HL-60 (cell line): ENCODE results near the gene FBXL17.

Experiments used
- GABPA ChIP-seq: IDR thresholded peaks from 2 replicates; pipeline ENCODE4 v1.6.1; 2012; ENCODE audit warnings: low read depth
- POLR2AphosphoS5 ChIP-seq: IDR thresholded peaks from 2 replicates; pipeline ENCODE4 v1.6.1; 2012; ENCODE audit warnings: low read depth
- SPI1 ChIP-seq: IDR thresholded peaks from 2 replicates; pipeline ENCODE4 v1.6.1; 2012; ENCODE audit warnings: low read depth, mild to moderate bottlenecking, borderline replicate concordance
- TF ChIP-seq, protein P1 (sequence below): IDR thresholded peaks from one replicate; pipeline ENCODE4 v1.5.1; 2011; ENCODE audit warnings: low read length, control low read depth, inconsistent platforms; ENCODE audit not compliant: insufficient read depth
- TF ChIP-seq, protein P2 (sequence below): IDR thresholded peaks from 2 replicates; pipeline ENCODE4 v1.6.1; 2012; ENCODE audit warnings: low read depth; ENCODE audit not compliant: insufficient replicate concordance

DNA sequence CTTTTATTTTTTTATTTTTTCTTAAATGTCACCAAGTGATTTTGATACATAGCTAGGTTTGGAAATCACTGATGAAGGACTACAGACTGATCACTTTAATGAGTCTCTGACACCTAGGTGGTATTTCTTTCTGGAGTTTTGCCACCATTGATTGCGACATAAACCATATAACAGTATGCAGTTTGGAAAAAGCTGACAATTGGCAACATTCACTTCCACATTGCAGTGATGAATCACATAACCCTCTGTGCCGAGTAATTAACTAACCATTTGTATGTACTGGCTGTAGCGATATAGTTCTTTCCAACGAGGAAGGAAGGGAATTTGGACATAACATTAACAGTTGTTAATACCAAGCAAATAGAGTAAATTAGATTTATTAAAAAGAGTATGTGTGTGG, 488.3 kb downstream of the FBXL17 start:
- TF ChIP-seq, protein P1, sequence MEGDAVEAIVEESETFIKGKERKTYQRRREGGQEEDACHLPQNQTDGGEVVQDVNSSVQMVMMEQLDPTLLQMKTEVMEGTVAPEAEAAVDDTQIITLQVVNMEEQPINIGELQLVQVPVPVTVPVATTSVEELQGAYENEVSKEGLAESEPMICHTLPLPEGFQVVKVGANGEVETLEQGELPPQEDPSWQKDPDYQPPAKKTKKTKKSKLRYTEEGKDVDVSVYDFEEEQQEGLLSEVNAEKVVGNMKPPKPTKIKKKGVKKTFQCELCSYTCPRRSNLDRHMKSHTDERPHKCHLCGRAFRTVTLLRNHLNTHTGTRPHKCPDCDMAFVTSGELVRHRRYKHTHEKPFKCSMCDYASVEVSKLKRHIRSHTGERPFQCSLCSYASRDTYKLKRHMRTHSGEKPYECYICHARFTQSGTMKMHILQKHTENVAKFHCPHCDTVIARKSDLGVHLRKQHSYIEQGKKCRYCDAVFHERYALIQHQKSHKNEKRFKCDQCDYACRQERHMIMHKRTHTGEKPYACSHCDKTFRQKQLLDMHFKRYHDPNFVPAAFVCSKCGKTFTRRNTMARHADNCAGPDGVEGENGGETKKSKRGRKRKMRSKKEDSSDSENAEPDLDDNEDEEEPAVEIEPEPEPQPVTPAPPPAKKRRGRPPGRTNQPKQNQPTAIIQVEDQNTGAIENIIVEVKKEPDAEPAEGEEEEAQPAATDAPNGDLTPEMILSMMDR = no peak
- TF ChIP-seq GABPA (no peak), POLR2AphosphoS5 (no peak), SPI1 (no peak)
- TF ChIP-seq, protein P2, sequence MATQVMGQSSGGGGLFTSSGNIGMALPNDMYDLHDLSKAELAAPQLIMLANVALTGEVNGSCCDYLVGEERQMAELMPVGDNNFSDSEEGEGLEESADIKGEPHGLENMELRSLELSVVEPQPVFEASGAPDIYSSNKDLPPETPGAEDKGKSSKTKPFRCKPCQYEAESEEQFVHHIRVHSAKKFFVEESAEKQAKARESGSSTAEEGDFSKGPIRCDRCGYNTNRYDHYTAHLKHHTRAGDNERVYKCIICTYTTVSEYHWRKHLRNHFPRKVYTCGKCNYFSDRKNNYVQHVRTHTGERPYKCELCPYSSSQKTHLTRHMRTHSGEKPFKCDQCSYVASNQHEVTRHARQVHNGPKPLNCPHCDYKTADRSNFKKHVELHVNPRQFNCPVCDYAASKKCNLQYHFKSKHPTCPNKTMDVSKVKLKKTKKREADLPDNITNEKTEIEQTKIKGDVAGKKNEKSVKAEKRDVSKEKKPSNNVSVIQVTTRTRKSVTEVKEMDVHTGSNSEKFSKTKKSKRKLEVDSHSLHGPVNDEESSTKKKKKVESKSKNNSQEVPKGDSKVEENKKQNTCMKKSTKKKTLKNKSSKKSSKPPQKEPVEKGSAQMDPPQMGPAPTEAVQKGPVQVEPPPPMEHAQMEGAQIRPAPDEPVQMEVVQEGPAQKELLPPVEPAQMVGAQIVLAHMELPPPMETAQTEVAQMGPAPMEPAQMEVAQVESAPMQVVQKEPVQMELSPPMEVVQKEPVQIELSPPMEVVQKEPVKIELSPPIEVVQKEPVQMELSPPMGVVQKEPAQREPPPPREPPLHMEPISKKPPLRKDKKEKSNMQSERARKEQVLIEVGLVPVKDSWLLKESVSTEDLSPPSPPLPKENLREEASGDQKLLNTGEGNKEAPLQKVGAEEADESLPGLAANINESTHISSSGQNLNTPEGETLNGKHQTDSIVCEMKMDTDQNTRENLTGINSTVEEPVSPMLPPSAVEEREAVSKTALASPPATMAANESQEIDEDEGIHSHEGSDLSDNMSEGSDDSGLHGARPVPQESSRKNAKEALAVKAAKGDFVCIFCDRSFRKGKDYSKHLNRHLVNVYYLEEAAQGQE = no peak
